Retina (tissue), 1 donor: Measurements from ENCODE around the gene ADIG.
"Not testable (repeated sequence)": the region's sequence is repeated elsewhere in the genome, so short reads cannot be mapped to it uniquely, and the experiment has no call there.

Experiments used
- DNase-seq: peaks from one replicate; pipeline ENCODE4 v3.0.0-alpha.2; 2016

Gene ADIG

GRCh38 chr20:38579219-38579910 lies 1.6 kb upstream of the ADIG start:
- no peak for DNase-seq

- no peak for DNase-seq
Measured at GRCh38 chr20:38579921-38580320, 1.1 kb upstream of the ADIG start.

- DNase-seq, result no peak
Measured at GRCh38 chr20:38581830-38582358, 897 bp downstream of the ADIG start.

- no peak for DNase-seq
Measured at GRCh38 chr20:38583306-38583705, 2.3 kb downstream of the ADIG start.

GRCh38 chr20:38584099-38584763 lies 3.2 kb downstream of the ADIG start:
- DNase-seq, result no peak

- no peak for DNase-seq
Measured at GRCh38 chr20:38585404-38586180, 4.6 kb downstream of the ADIG start.

GRCh38 chr20:38586181-38586525 lies 5.2 kb downstream of the ADIG start:
- no peak for DNase-seq

GRCh38 chr20:38588303-38588702 lies 7.3 kb downstream of the ADIG start:
- DNase-seq, result no peak

- no peak for DNase-seq
Measured at GRCh38 chr20:38589351-38589750, 8.4 kb downstream of the ADIG start.

- DNase-seq, result no peak
Measured at GRCh38 chr20:38589967-38590675, 9.1 kb downstream of the ADIG start.

GRCh38 chr20:38590676-38591473 lies 9.9 kb downstream of the ADIG start:
- DNase-seq, result no peak

GRCh38 chr20:38591474-38592410 lies 10.7 kb downstream of the ADIG start:
- DNase-seq, result no peak

- DNase-seq, result not testable (repeated sequence)
Measured at GRCh38 chr20:38592411-38592790, 11.4 kb downstream of the ADIG start.

GRCh38 chr20:38594281-38594680 lies 13.3 kb downstream of the ADIG start:
- not testable (repeated sequence) for DNase-seq

- DNase-seq, result not testable (repeated sequence)
Measured at GRCh38 chr20:38595886-38596285, 14.9 kb downstream of the ADIG start.

GRCh38 chr20:38599410-38599882 lies 18.4 kb downstream of the ADIG start:
- DNase-seq, result no peak

GRCh38 chr20:38600057-38600456 lies 19.1 kb downstream of the ADIG start:
- no peak for DNase-seq

- DNase-seq, result no peak
Measured at GRCh38 chr20:38601216-38602184, 20.5 kb downstream of the ADIG start, which contains the start of gene ARHGAP40. ARHGAP40 (plus strand) TSS chr20:38601809.

GRCh38 chr20:38602185-38602581 lies 21.2 kb downstream of the ADIG start:
- no peak for DNase-seq

- no peak for DNase-seq
Measured at GRCh38 chr20:38603286-38603685, 22.3 kb downstream of the ADIG start.
